NT2/D1 (cell line): Measurements from ENCODE around the gene FAM193A.

Experiments
- YY1 ChIP-seq: IDR thresholded peaks from 2 replicates; pipeline ENCODE4 v1.6.1; 2011; ENCODE audit not compliant: insufficient read length, insufficient read depth
- ZNF274 ChIP-seq: IDR thresholded peaks from 2 replicates; pipeline ENCODE4 v1.6.1; 2011; ENCODE audit warnings: mild to moderate bottlenecking, low read depth, low read length

GRCh38 chr4:2714918-2715317 lies 178.5 kb downstream of the FAM193A start:
- no peak for TF ChIP-seq ZNF274
- no peak for TF ChIP-seq YY1
